Stimulated activated CD4-positive, alpha-beta T cell treated with anti-CD3 and anti-CD28 coated beads, Interleukin-2, amount 100 ng/mL, for 48 hours (primary cell): ENCODE results near the gene MORC2.

Experiments used
- DNase-seq, 2 donors: peaks; one replicate each; pipeline ENCODE4 v3.0.0-alpha.2; 2020

Gene MORC2

DNA sequence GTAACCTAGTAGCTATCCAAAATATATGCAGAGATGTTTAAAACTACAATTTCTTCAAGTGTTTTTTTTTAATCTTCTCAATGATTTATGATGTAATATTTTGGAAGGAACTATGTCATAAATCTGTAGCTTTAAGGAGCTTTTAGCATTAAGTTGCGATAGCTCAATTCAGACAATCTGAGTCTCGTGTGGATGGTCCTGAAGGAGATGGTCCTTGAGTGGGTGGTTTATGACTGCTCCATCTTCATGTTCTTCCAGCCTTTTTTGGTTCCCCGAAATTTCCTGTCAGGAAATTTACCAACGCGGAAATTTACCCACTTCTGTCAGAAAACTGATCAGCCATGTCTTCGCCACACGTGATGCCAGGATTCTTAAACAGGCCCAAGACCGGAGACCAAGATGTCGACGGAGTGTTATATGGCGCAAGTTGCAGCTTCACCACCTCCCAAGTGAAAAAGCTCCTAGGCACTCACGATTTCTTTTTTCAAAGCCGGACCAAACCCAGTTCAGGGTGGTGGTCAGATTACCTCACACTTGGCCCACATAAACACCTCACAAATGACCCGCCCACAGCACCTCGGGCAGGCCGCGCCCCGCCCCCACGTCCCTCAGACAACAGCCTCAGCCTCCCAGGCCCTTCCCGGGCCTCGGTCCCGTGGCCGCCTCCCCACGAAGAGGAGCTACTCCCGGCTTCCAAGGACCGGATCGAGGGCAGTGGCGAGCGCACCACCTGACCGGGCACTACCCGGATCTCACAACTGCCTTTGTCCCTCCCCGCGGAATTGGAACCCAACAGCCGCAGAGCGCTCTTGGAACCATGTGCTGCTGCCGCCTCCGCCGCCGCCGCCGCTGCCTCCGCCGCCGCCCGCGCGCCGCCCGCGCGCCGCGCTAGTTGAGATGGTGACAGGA is at the start of gene MORC2:
MORC2 (minus strand) TSS at position 760 of the 909 bp plus-strand sequence. CDS start 885 bp downstream, outside the sequence.
- no peak for DNase-seq

DNA sequence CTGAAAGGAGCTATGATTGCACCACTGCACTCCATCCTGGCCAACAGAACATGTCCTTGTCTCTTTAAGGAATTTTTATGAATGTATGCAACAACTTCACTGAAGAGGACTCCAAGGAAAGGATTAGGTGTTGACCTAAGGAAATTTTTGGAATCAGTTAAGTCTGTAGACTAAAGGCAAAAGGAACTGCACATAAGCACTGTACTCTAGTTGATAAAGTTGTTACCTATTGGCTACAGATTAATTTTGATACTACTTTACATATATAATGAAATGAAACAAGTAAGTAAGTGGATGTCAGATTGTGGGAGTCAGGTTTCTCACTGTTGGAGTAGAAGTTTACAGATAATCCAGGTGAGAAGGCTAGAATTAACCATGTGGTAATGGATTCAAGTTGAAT is 37.0 kb upstream of the MORC2 start:
- DNase-seq: no peak

DNA sequence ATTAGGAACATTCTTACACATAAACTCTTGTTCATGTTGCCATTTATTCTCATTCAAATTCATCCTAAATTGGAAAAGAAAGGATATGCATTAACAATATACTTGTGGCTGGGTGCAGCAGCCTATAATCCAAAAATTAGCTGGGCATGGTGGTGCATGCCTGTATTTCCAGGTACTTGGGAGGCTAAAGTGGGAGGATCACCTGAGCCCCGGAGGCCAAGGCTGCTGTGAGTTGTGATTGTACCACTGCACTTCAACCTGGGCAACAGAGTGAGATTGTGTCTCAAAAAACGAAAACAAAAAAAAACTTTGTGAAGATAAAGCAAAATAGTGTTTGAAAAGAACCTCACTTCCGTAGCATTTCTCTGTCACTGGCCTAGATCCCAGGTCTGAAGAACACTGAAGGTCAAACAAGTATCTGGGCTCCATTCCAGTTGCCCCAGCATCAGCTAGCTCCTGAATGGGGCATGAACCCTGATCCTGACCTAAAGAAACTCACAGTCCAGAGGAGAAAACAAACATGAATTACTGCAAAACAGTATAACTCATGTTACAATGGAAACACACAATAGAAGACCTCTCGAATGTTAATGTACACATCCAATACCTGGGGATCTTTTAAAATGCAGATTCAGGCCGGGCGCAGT is 32.7 kb upstream of the MORC2 start:
- no peak for DNase-seq

DNA sequence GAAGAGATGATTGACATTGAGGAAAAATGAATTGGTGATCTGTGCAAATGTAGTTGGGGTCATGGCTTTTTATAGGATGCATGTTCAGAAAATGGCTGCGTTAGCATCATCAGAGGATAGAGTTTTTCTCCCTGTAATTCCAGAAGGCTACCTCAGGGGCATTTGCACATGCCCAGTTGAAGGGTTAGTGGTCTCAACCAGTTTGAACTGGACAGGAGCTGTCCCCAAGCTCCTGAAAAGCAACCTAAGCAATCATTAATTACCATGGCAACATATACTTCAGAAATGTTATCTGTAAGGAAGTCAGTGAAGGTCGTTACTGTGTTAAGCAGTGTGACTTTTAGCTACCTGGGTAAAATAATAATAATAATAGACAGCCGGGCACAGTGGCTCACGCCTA is 29.8 kb upstream of the MORC2 start:
- no peak for DNase-seq

DNA sequence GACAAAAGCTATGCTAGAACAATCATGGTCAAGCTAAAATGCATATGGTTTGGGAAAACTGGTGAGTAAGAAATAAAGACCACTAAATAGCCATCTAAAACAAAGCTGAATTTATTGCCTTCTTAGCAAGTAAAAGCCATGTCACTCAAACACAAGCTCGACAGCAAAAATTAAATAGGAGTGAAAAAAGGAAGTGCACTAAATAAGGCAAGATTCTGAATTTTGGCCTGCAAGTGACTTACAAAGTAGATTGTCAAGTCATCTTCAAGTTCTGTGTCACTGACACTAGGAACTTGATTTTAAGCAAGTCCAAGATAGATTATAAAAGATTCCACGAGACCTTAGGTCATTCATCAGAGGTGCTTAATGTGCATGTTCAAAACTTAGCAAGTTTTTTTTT is 27.9 kb upstream of the MORC2 start:
- no peak for DNase-seq

DNA sequence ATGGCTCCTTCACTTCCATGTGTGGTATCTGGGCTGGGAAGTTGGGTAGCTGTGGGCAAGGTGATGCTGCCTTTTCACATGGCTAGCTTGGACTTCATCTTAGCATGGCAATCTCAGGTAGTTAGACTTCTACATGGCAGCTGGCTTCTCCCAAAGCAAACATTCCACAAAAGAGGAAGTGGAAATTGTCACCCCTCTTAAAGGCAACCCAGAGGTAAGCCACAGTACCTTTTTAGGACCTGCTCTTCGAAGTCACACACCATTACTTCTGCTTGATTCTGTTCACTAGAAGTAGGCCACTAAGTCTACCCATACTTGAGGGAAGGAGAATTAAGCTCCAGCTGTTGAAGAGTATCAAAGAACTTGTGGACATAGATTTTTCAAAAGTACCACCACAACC is 26.4 kb upstream of the MORC2 start:
- DNase-seq: no peak

DNA sequence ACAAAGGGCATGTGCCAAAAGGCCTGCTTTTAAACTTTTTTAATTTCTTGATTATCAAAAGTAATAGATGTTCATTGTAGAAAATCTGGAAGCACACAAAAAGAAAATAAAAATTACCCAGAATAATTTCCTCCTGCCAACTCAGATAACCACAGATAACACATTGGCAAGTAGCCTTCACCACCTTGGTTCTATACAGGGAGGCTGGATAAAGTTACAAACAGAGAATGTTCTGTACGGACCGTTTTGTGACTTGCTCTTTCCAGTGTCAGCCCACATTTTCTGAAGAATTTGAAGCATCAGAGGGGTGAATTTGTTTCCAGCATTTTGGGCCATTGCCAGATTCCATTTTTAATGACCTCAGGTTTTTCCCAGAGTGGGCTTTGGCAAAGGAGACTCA is 24.0 kb upstream of the MORC2 start:
- no peak for DNase-seq

DNA sequence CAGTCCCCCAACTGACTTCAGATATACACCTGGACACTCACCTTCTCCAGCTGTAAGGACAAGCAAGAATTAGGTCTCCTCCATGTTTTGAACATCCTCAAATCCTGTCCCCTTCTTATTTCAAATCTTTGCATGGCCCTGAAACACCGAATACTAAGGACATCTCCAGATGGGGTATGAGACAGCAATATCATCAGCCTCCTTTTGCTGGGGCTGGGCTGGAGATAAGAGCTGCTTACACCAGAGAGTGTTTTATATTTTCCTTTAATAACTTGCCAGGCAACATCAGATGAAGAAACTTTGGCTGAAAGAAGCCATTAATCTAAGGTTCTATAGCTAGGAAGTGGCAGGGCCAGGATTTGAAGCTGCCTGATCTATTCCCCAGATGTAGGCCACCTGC is 22.1 kb upstream of the MORC2 start:
- DNase-seq: no peak

DNA sequence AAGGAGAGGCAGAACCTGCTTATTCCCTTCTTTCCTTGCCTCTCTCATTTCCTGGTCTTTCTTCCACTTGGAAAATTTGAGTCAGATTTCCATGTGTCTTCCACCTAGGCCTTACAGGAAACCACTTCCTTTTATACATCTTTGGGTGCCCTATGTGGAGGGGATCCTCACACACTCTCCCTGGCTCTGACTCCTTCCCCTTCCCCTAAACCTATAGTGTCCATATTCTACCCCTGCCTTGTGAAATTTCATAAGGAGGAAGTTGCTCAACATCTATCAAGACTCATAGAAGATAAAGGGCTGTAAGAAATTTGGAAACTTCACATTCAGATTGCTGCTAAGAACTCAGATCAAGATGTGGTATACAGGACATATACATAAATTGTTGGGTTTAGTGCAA is 20.9 kb upstream of the MORC2 start:
- no peak for DNase-seq

DNA sequence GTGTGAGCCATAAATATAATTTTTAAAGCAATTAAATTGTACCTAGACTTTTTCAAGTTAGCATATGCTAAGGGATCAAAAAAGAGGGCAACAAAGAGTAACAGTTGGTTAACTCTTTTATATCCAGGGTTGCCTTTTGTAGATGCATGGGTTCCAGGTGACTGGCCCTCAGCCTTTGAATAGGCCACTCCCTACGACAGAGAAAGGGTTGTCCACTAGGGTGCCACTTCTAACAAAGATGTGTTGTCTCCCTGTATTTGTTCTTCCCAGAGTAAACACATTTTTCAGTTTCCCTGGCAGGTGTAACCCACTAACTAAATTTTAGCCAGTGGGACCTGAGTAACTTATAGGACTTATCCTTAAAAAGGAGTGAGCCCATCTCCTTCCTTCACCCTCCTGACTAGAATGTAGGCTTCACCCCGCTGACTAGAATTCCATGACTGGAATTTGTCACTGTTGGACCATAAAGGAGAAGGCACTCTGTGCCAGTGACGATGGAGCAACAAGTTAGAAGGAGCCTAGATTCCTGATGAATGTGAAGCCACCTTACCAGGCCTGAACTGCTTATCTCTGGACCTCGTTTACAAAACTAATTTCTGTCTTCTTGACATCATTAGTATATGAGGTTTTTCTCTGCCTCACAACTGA is 17.1 kb upstream of the MORC2 start:
- DNase-seq: no peak

DNA sequence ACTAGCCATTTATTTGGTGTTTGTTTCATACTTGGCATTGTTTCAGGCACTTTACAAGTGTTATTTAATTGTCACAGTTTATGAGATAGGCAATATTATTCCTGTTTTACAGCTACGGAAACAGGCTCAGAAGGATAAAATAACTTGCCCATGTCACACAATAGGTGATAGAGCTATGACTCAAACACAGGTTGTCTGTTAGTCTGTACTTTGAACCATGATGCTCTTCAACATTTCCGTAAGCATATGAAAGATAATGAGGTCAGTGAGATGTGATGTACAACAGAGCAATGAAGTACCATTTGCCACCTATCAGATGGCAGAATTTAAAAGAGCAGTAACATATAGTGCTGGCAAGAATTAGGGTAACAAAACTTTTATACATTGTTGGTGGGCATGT is 15.7 kb upstream of the MORC2 start:
- DNase-seq: no peak

DNA sequence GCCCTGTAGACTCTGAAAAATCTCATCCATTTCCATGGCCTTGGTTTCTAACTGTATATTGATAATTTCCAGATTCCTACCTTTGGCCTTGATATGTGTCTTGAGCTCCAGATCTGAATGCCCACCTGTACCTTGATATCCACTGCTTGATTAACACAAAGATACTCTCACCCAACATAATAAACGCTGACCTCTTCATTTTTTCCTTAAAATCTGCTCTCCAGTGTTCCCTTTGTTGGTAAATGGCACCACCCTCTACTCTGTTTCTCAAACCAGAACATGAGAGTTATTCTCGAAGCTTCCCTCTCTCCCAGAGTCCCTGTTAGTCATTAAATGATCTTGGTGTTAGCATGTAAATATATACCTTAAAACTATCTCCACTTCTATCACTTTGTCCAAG is 13.9 kb upstream of the MORC2 start:
- DNase-seq: no peak

DNA sequence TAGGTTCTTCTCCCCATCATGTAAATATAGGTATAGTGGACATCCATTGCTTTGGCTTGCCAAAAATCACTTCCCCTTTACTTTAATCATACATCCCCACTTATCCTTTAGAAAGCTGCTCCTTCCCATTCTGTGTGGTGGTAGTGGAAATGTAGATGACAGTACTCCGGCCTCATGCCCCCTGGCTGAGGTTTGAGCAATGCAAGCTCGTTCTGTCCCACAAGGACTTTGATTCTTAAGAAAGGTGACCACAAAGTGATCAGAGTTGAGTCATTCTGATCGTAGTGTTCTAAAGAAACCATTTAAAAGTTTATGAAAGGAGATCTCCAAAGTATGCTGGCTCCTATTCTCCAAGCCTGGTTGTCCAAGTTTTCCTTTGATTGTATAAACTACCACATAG is 11.4 kb upstream of the MORC2 start:
- DNase-seq: no peak

DNA sequence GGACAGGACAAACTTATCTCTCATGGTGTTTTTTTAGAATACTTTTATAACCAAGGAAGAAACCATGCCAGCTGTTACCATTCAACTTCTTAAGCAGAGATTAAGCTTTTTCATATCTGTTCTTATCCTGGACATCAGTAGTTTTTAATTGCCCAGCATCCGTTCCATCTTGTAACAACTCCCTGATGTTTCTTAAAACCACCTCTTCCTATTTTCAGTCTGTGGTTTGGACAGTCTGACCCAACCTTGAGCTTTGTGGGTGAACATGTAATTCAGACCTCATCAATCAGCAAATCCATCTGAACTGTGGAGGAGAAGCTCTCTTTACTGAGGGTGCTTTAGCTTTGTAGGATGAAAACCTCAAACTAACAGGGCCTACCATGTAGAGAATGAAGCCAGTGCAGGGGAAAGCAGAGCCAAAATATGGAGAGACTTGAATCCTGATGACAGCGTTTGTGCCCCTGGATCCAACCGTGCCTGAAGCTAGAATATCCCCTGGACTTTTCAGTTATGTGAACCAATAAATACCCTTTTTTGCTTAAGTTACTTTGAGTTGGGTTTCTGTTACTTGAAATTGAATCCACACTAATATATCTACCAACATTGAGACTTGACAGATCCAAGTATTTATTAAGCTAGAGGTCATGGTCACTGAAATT is 9.9 kb upstream of the MORC2 start:
- DNase-seq: no peak

DNA sequence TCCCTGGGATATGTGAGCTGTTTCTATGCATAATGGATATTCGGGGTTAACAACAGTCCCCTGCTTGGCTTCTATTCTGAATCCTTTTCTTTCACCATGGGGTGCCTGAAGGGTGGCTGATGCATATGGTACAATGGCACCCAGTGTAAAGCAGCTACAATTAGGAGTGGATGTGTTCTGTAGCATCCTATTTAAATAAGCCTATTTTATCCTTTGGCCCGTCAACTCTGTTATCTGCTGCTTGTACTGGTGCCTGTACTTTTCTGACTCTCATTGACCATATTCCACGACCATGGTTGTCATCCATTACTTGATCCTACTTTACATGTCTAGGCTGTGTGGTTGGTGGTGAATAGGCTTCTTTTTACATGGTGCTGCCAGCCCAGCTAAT is 1.8 kb upstream of the MORC2 start:
- DNase-seq: no peak

DNA sequence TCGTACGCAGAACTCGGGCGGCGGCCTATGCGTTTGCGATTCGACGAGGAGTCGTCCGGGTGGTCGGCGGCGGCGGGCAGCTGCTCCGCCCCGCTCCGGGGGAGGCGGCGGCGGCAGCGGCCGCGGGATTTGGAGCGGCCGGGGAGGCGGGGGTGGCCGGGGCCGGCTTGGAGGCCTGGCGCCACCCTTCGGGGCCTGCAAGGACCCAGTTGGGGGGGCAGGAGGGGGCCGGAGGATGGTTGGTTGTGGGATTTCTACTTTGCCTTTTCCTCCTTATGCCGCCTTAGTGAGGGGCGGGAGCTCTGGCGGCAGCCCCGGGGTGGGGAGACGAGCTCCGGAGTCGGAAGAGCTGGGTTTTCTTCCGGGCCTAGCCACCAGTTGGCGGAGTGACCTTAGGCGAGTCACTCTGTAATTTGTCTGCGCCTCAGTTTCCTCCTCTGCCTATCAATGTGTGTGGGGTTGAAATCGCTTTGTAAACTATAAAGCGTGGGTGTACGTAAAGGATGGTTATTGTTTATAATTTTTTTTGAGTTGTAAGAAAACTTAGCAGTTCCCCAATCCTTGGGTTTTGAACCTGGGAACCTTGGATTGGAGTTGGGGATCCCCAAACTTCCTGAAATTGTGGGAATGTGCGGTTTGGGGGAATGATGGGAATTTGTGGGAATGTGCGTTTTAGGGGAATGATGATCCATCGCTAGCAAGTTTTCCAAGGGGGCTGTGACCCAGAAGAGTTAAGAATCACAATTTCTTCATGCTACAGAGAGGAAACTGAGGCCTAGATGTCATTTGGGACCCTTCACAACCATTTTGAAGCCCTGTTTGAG is 1.2 kb upstream of the MORC2 start:
- peak; percentile 32 to 36 for DNase-seq

DNA sequence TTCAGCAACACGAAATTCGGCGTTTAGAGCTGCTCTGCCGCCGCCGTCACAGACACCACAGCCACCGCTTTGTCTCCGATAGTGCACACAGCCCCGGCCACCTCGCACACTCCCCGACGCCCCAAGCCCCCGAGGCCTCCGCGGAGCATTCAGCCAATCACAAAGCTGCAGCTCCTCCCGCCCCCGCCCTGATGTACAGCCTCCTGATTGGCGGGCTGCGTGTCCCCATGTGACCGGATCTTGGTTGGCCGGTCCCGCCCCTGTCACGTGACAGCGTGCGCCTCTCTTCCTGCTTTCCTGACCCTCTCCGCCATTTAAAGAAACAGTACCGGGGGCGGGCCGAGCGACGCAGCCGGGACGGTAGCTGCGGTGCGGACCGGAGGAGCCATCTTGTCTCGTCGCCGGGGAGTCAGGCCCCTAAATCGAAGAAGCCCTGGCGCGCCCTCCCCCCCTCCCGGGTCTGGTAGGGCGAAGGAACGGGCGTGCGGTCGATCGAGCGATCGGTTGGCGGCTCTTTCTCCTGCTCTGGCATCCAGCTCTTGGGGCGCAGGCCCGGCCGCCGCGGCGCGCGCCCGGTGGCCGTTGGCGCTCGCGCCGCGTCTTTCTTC is 454 bp upstream of the MORC2 start, which contains the start of gene TUG1:
TUG1 (plus strand) TSS at position 342 of the 608 bp plus-strand sequence.
- DNase-seq: peak; percentile 92 to 96

DNA sequence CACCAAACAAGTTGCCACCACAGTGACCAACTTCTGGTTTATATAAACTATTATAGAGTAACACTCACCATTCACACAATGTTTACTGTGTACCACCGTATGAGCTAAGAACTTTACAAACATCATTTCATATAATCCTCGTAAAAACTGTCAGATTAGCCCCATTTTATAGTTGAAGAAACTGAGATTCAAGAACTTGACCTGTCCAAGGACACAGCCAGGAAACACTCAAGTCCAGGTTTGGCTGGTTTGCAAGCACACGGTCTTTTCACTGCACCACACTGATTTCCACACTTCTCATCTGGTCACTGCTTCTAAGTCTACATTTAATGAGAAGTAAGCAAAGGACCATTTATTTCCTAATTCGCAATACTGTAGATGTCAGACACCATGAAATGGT is 3.7 kb downstream of the MORC2 start:
- no peak for DNase-seq

DNA sequence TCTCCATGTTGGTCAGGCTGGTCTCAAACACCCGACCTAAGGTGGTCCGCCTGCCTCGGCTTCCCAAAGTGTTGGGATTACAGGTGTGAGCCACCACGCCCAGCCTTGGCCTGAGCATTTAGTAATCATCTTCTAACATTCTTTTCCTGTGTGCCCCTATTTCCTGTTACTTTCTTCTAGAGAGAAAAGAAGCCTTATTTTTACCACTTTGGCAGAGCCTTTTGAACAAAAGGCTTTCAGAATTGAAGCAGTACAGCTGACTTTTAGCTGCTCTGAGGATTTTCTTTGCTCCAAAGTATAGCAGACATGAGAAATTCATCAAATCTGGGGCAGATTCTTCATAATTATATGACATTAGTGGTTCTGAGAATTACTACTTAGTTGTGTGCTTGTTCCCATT is 13.4 kb downstream of the MORC2 start:
- no peak for DNase-seq

DNA sequence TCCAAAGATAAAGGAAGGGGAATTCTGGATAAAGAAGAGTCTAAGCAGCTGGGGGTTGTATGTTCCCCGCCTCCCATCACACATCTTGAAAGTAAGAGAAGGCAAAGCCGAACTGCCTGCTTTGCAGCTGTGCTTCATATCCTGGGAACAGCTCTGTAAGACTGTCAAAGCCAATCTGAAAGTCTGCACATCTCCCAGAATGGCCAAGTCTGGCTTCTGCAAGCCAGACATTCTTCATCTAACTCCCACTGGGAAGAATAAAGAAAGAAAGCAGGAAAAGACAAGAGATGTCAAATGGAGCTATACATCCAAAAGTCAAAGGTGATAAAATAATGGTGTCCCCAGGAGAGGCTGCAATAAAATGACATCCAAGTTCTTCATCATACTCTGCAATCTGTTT is 15.4 kb downstream of the MORC2 start:
- no peak for DNase-seq

DNA sequence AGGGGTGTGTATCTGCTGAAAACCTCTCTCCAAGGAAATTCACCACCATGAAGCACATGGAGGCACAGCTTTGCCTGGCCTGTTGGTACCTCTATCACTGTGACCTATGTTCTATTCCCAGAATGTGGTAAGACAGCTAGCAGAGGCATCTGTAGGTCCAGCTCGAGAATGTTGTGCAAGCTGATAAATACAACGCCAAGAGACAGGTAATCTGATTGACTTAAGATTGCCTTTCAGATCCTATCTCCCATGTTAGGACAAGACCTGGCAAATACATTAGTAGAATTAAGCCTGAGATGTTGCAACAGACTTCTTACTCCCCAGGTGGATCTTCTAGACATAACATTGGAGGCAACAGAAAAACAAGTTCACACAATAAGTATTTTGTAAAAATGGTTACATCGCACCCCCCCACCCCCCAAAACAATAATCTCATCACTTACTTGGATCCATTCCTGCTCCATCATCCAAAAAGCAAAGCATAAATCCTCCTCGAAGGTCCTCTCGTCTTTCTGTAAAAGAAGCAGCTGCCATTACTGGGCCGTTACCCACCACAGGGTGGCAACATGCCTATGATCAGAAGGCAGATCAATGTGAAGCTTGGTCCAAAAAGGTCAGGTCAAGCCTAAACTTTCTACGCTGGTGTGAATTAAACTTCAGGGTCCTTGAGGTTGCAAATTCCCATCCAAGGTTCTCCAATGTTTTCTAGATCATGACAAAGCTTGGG is 18.5 kb downstream of the MORC2 start:
- DNase-seq: no peak
